ENCODE results near the gene NKIRAS1. TPM values are rescaled to one million over a fixed set of nuclear protein-coding genes. Genes with fewer than 3 reads are reported as not detected.

NKIRAS1 gene
- total and polyA plus RNA-seq, 2 of the 8 experiments (the other 6 are each of a cell fraction or from before 2014, with no cell fraction given), result 3.4 to 7.0 TPM

DNA sequence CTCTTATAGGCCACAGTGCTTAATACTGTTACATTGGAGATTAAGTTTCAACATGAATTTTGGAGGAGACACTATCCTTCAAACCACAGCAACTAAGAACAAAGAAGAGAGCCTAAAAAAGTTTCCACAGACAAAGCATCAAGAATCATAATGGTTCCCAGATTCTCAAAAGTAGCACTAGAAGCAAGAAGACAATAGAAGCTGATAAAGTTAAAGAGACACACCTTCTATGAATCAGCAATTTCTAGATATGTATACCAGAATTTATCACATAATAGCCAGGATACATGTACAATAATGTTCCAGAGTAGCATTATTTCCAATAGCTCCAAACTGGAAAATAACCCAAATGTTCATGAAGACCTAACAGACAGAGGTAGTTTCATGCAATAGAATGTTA is 12.2 kb downstream of the NKIRAS1 start:
- Histone ChIP-seq H2BK15ac (ENCODE audit: low read length) (no peak overlapping the region), H3K14ac (ENCODE audit: insufficient read length) (no peak overlapping the region), H3K56ac (replicated peaks; ENCODE audit: insufficient read length, low read depth, low read length) (no peak overlapping the region), H3K36me3 (ENCODE audit: control insufficient read depth in 2 of 4, insufficient read depth in 4 of 4, low read length in 3 of 4) (peaks cover 0 to 21% (median 9%) of the 10 kb centered on the region in 4 experiments; a peak in 4 of 8 replicates), H2AFZ (ENCODE audit: low read length) (no peak overlapping the region), H3K9ac (replicated peaks in 1 of 4; ENCODE audit: extremely low read depth in 1 of 4, low read depth in 3 of 4, low read length in 3 of 4) (no peak overlapping the region), H3K4me3 (ENCODE audit: extremely low read depth in 1 of 4, insufficient read depth in 2 of 4, low read depth in 3 of 4, low read length in 4 of 4) (no peak overlapping the region), H4K8ac (ENCODE audit: extremely low read depth, insufficient read depth, low read length) (no peak overlapping the region), H3K18ac (ENCODE audit: extremely low read depth, low read length) (no peak overlapping the region), H3K4me1 (replicated peaks in 1 of 4; ENCODE audit: control insufficient read depth in 3 of 4, insufficient read depth in 4 of 4, low read length in 3 of 4) (no peaks in the 10 kb centered on the region), H3K79me2 (ENCODE audit: control insufficient read depth in 1 of 2, insufficient read depth in 2 of 2, low read length in 2 of 2) (no peaks in the 10 kb centered on the region), H3K4me2 (ENCODE audit: insufficient read depth in 1 of 2, low read depth in 2 of 2, low read length in 2 of 2) (no peak overlapping the region), H3K4ac (replicated peaks; ENCODE audit: insufficient read length, low read depth, low read length) (no peak overlapping the region), H4K5ac (ENCODE audit: insufficient read length, low read depth, low read length) (no peak overlapping the region), H2AK5ac (ENCODE audit: low read depth, low read length) (no peak overlapping the region), H2BK20ac (ENCODE audit: low read length) (no peak overlapping the region), H2BK120ac (replicated peaks; ENCODE audit: low read depth, low read length) (no peak overlapping the region), H3K23ac (ENCODE audit: insufficient read length) (no peak overlapping the region), H3K27ac (ENCODE audit: low read depth, low read length) (no peak overlapping the region), H2BK5ac (ENCODE audit: low read depth, low read length) (no peak overlapping the region), H2BK12ac (ENCODE audit: low read depth, low read length) (no peak overlapping the region), H3K79me1 (ENCODE audit: low read depth, low read length) (no peaks in the 10 kb centered on the region), H3K27me3 (replicated peaks in 1 of 4; ENCODE audit: control insufficient read depth in 3 of 4, extremely low read depth in 1 of 4, insufficient read depth in 3 of 4, low read length in 3 of 4) (peaks cover 0 to 1% (median 0%) of the 10 kb centered on the region in 4 experiments; a peak in 1 of 7 replicates), H4K20me1 (replicated peaks in 1 of 2; ENCODE audit: control insufficient read depth in 1 of 2, insufficient read depth in 2 of 2, low read length in 2 of 2) (no peaks in the 10 kb centered on the region), H3K9me3 (ENCODE audit: insufficient read depth in 2 of 2, low read depth in 1 of 2, low read length in 1 of 2) (no peaks in the 10 kb centered on the region), H4K91ac (replicated peaks; ENCODE audit: insufficient read length, low read length) (no peak overlapping the region), H3K23me2 (ENCODE audit: low read depth, low read length) (no peaks in the 10 kb centered on the region)
- no peak for DNase-seq (ENCODE audit: low read depth in 1 of 2, low spot score in 2 of 2)
- CTCF ChIA-PET (ENCODE audit: partially characterized antibody), result no interaction called here
- FAIRE-seq, result no peak
- POLR2A ChIA-PET (ENCODE audit: partially characterized antibody), result interaction anchor here (8.5 kb wide), 1 partner anchor 14 kb away, joined by 81 read pairs; the partner anchor contains the start of genes NKIRAS1 and RPL15
- no peak for TF ChIP-seq CHD2 (IDR thresholded peaks at IDR 0.05; ENCODE audit: low read length)
- no peak for TF ChIP-seq TAF7 (optimal IDR thresholded peaks at IDR 0.05; ENCODE audit: borderline replicate concordance, low read depth, low read length)
- no peak for TF ChIP-seq CTBP2 (IDR thresholded peaks at IDR 0.05; ENCODE audit: borderline replicate concordance, insufficient read depth, insufficient read length, low read length)
- no peak for TF ChIP-seq TCF12 (IDR thresholded peaks at IDR 0.05; ENCODE audit: low read depth, low read length)
- no peak for TF ChIP-seq SRF (IDR thresholded peaks at IDR 0.05; ENCODE audit: low read depth, low read length)
- TF ChIP-seq PHF8 (conservative IDR thresholded peaks at IDR 0.05; ENCODE audit: low read depth, low read length), result no peak
- TF ChIP-seq EP300 (IDR thresholded peaks at IDR 0.05; ENCODE audit: borderline replicate concordance in 1 of 2, low read depth in 2 of 2, low read length in 2 of 2), result no peak
- no peak for TF ChIP-seq TBP (IDR thresholded peaks at IDR 0.05; ENCODE audit: low read depth, low read length)
- TF ChIP-seq SP4 (IDR thresholded peaks at IDR 0.05; ENCODE audit: low read length), result no peak
- no peak for TF ChIP-seq JUND (IDR thresholded peaks at IDR 0.05; ENCODE audit: low read length)
- TF ChIP-seq HDAC2 (IDR thresholded peaks at IDR 0.05; ENCODE audit: borderline replicate concordance in 1 of 2, low read depth in 2 of 2, low read length in 2 of 2), result no peak
- TF ChIP-seq ASH2L (IDR thresholded peaks at IDR 0.05; ENCODE audit: low read length), result no peak
- no peak for TF ChIP-seq BCL11A (IDR thresholded peaks at IDR 0.05; ENCODE audit: low read depth in 2 of 2, low read length in 2 of 2)
- TF ChIP-seq SUZ12 (IDR thresholded peaks at IDR 0.05; ENCODE audit: low read length), result no peak
- TF ChIP-seq POU5F1 (IDR thresholded peaks at IDR 0.05; ENCODE audit: low read depth, low read length), result no peak
- no peak for TF ChIP-seq MAFK (IDR thresholded peaks at IDR 0.05; ENCODE audit: low read depth, low read length)

Data from H1 (cell line).